Measurements from ENCODE around the gene CTNNA2.

CTNNA2 gene

DNA sequence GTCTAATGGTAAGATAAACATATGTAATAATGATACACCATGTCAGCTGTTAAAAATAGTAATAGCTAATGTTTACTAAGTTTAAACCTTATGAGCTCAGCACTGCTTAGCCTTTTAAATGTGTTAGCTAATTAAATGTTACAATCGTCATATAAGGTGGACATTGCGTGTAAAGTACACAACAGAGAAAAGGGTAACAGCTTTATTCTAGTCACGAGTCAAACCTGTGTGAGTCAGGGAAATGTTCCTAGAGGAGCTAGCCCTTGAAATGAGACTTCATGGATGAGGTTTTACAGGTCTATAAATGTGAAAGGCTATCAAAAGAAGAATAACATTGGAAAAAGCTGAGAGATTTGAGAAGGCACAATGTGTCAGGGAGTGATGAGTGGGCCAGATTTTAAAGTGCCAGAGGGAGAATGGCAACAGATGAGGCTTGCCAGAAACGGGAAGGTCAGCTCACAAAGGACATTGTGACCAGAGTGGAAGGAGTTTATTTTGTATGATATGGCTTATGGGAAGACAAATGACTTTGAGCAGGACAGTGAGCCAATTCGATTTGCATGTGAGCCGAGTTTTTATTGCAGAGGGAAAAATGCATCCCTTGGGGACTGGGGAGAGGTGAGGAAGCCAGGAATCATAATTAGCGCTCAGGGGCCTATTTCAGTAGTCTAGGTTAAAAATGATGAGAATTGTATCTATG lies 276.3 kb downstream of the CTNNA2 start:
- Histone ChIP-seq H3K4me2 (ENCODE audit: low read length) (no peak overlapping the region), H3K79me2 (no peaks in the 10 kb centered on the region), H3K4me3 (ENCODE audit: low read depth, low read length) (no peak overlapping the region), H3K9ac (no peak overlapping the region), H3K27me3 (ENCODE audit: control insufficient read depth, insufficient read depth, low read length) (no peaks in the 10 kb centered on the region), H3K36me3 (ENCODE audit: control insufficient read depth, insufficient read depth, low read length) (no peaks in the 10 kb centered on the region), H3K9me3 (ENCODE audit: control insufficient read depth, low read length) (no peaks in the 10 kb centered on the region), H3K27ac (no peak overlapping the region), H2AFZ (no peak overlapping the region), H3K4me1 (no peaks in the 10 kb centered on the region)
- TF ChIP-seq, protein P1, sequence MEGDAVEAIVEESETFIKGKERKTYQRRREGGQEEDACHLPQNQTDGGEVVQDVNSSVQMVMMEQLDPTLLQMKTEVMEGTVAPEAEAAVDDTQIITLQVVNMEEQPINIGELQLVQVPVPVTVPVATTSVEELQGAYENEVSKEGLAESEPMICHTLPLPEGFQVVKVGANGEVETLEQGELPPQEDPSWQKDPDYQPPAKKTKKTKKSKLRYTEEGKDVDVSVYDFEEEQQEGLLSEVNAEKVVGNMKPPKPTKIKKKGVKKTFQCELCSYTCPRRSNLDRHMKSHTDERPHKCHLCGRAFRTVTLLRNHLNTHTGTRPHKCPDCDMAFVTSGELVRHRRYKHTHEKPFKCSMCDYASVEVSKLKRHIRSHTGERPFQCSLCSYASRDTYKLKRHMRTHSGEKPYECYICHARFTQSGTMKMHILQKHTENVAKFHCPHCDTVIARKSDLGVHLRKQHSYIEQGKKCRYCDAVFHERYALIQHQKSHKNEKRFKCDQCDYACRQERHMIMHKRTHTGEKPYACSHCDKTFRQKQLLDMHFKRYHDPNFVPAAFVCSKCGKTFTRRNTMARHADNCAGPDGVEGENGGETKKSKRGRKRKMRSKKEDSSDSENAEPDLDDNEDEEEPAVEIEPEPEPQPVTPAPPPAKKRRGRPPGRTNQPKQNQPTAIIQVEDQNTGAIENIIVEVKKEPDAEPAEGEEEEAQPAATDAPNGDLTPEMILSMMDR (IDR thresholded peaks at IDR 0.05), result no peak

DNA sequence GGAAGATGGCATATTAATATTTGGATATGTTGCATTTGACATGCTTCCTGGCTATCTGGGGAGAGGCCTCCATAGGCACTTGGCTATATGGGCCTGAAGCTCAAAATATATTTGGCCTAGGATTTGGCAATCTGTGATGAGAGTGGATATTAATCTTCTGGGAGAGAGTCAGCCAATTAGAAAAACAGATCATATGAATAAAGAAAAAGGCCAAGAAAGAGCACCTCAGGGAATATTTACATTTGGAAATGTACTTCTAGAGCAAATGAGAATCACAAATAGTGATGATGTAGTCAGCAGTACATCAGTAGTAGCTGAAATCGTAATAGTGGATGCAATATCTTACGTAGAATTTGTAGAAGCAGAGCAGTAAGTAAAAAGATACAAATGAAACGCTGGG lies 277.0 kb downstream of the CTNNA2 start:
- no peaks in the 10 kb centered on the region for H3K9me3 ChIP-seq (ENCODE audit: control insufficient read depth, low read length)
- H3K4me1 ChIP-seq, result no peaks in the 10 kb centered on the region
- H3K27ac ChIP-seq, result no peak overlapping the region
- no peak overlapping the region for H2AFZ ChIP-seq
- H3K27me3 ChIP-seq (ENCODE audit: control insufficient read depth, insufficient read depth, low read length), result no peaks in the 10 kb centered on the region
- no peak overlapping the region for H3K9ac ChIP-seq
- no peak overlapping the region for H3K4me3 ChIP-seq (ENCODE audit: low read depth, low read length)
- H3K79me2 ChIP-seq, result no peaks in the 10 kb centered on the region
- no peak overlapping the region for H3K4me2 ChIP-seq (ENCODE audit: low read length)
- H3K36me3 ChIP-seq (ENCODE audit: control insufficient read depth, insufficient read depth, low read length), result no peaks in the 10 kb centered on the region
- TF ChIP-seq, protein P1 (IDR thresholded peaks at IDR 0.05), result no peak

DNA sequence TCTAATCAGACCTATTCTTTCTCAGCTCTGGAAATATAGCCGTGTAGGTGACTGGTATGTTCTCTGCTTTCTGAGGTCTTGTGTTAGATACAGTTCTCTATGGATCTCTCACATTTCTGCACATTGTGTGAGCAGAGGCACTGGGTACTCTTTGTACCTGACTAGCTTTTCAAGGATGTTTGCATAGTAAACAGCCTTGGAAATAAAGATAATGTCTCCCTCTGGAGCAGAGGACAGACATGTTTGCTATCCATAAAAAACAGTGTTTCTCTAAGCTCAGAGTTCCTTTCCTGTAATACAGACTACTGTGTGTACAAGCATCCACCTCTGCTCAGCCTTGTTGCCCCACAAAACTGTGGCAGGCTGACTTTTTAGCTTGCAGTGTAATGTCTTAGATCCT lies 279.2 kb downstream of the CTNNA2 start:
- H3K79me2 ChIP-seq, result no peaks in the 10 kb centered on the region
- H3K27ac ChIP-seq, result no peak overlapping the region
- no peak overlapping the region for H2AFZ ChIP-seq
- TF ChIP-seq, protein P1 (IDR thresholded peaks at IDR 0.05), result no peak
- H3K4me2 ChIP-seq (ENCODE audit: low read length), result no peak overlapping the region
- no peaks in the 10 kb centered on the region for H3K36me3 ChIP-seq (ENCODE audit: control insufficient read depth, insufficient read depth, low read length)
- no peak overlapping the region for H3K4me3 ChIP-seq (ENCODE audit: low read depth, low read length)
- no peaks in the 10 kb centered on the region for H3K27me3 ChIP-seq (ENCODE audit: control insufficient read depth, insufficient read depth, low read length)
- H3K4me1 ChIP-seq, result no peaks in the 10 kb centered on the region
- no peak overlapping the region for H3K9ac ChIP-seq
- no peaks in the 10 kb centered on the region for H3K9me3 ChIP-seq (ENCODE audit: control insufficient read depth, low read length)

DNA sequence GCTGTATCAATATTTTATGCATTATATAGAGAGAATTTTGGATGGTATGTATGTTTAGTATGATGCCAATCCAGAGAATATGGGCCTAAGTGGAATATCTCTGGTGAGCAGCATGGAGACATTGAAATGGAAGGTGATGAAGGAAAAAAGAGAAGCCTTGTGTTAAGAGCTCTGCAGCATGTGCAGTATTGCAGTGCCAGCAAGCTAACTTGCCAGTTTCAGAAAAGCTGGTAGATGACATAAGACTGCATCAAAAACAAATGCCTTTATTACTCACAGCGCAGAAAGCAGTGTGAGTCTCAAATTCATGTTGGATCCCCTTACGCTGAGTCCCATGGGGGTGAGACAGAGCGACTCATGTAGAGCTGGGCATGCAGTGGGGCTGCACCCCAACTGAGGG lies 280.2 kb downstream of the CTNNA2 start:
- Histone ChIP-seq H3K4me2 (ENCODE audit: low read length) (no peak overlapping the region), H3K27ac (no peak overlapping the region), H3K79me2 (no peaks in the 10 kb centered on the region), H3K4me3 (ENCODE audit: low read depth, low read length) (no peak overlapping the region), H3K9me3 (ENCODE audit: control insufficient read depth, low read length) (no peaks in the 10 kb centered on the region), H2AFZ (no peak overlapping the region), H3K4me1 (no peaks in the 10 kb centered on the region), H3K36me3 (ENCODE audit: control insufficient read depth, insufficient read depth, low read length) (no peaks in the 10 kb centered on the region), H3K27me3 (ENCODE audit: control insufficient read depth, insufficient read depth, low read length) (no peaks in the 10 kb centered on the region), H3K9ac (no peak overlapping the region)
- TF ChIP-seq, protein P1 (IDR thresholded peaks at IDR 0.05), result no peak

DNA sequence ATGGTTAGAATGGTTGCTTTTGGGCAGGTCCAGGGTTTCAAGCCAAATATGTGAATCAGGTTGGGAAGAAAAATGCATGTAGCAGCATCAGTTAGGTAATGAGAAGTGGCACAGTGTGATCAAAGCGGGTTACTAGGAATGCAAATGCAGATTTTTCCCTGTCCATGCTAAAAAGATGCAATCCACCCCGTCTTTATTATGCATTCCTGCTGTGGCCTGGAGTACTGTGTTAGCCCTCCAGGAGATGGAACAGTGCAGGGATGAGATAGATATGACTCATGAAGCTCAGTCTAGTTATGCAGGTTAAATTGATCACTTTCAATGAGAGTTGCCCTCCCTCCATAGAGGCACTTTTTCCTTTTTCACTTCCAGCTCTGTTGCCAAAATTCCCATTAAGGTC lies 283.8 kb downstream of the CTNNA2 start:
- Histone ChIP-seq H3K4me3 (ENCODE audit: low read depth, low read length) (no peak overlapping the region), H3K27ac (no peak overlapping the region), H3K9me3 (ENCODE audit: control insufficient read depth, low read length) (no peaks in the 10 kb centered on the region), H3K36me3 (ENCODE audit: control insufficient read depth, insufficient read depth, low read length) (no peaks in the 10 kb centered on the region), H3K4me1 (no peaks in the 10 kb centered on the region), H3K4me2 (ENCODE audit: low read length) (no peak overlapping the region), H2AFZ (no peak overlapping the region), H3K27me3 (ENCODE audit: control insufficient read depth, insufficient read depth, low read length) (no peaks in the 10 kb centered on the region), H3K9ac (no peak overlapping the region), H3K79me2 (no peaks in the 10 kb centered on the region)
- TF ChIP-seq, protein P1 (IDR thresholded peaks at IDR 0.05), result no peak

Measured in parathyroid adenoma (tissue), 2 donors.